ENCODE results near the gene TCF4.

The TCF4 gene

GRCh38 chr18:55384551-55385275 is 203.3 kb downstream of the TCF4 start:
- H3K27ac ChIP-seq (ENCODE audit: low read depth, low read length): peak overlapping the region; percentile 18; the same call in 1 of the 2 replicates
- no peak overlapping the region for H3K4me3 ChIP-seq (ENCODE audit: low read length)
- H3K9me2 ChIP-seq (replicated peaks; ENCODE audit: control insufficient read depth, low read length): no peaks in the 10 kb centered on the region
- peaks cover 77% of the 10 kb centered on the region for H3K36me3 ChIP-seq (ENCODE audit: control insufficient read depth, low read length)
- H3K27me3 ChIP-seq (ENCODE audit: control insufficient read depth, low read length): no peaks in the 10 kb centered on the region
- no peak overlapping the region for H3K4me2 ChIP-seq (ENCODE audit: low read length)
- no peaks in the 10 kb centered on the region for H3F3A ChIP-seq (ENCODE audit: control insufficient read depth, insufficient read depth)
- H4K20me1 ChIP-seq (ENCODE audit: control insufficient read depth, insufficient read depth, low read depth, low read length): no peaks in the 10 kb centered on the region
- peaks cover 97% of the 10 kb centered on the region for H3K79me2 ChIP-seq (ENCODE audit: control insufficient read depth, low read length)
- H3K9me3 ChIP-seq (ENCODE audit: control insufficient read depth, insufficient read depth, low read length): peaks cover 18% of the 10 kb centered on the region
- peaks cover 43% of the 10 kb centered on the region for H3K4me1 ChIP-seq (ENCODE audit: control insufficient read depth, low read length)
- no peak for TF ChIP-seq EZH2phosphoT487 (IDR thresholded peaks at IDR 0.05; ENCODE audit: borderline replicate concordance, low read length)
- TF ChIP-seq, protein P1, sequence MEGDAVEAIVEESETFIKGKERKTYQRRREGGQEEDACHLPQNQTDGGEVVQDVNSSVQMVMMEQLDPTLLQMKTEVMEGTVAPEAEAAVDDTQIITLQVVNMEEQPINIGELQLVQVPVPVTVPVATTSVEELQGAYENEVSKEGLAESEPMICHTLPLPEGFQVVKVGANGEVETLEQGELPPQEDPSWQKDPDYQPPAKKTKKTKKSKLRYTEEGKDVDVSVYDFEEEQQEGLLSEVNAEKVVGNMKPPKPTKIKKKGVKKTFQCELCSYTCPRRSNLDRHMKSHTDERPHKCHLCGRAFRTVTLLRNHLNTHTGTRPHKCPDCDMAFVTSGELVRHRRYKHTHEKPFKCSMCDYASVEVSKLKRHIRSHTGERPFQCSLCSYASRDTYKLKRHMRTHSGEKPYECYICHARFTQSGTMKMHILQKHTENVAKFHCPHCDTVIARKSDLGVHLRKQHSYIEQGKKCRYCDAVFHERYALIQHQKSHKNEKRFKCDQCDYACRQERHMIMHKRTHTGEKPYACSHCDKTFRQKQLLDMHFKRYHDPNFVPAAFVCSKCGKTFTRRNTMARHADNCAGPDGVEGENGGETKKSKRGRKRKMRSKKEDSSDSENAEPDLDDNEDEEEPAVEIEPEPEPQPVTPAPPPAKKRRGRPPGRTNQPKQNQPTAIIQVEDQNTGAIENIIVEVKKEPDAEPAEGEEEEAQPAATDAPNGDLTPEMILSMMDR (IDR thresholded peaks at IDR 0.05; ENCODE audit: low read depth, low read length, poor library complexity, severe bottlenecking): peak; percentile 84

- peaks cover 97% of the 10 kb centered on the region for H3K79me2 ChIP-seq (ENCODE audit: control insufficient read depth, low read length)
- TF ChIP-seq, protein P1 (IDR thresholded peaks at IDR 0.05; ENCODE audit: low read depth, low read length, poor library complexity, severe bottlenecking): no peak
- no peak for TF ChIP-seq EZH2phosphoT487 (IDR thresholded peaks at IDR 0.05; ENCODE audit: borderline replicate concordance, low read length)
- H3K9me3 ChIP-seq (ENCODE audit: control insufficient read depth, insufficient read depth, low read length): peaks cover 18% of the 10 kb centered on the region
- H3K27ac ChIP-seq (ENCODE audit: low read depth, low read length): no peak overlapping the region
- peaks cover 46% of the 10 kb centered on the region for H3K4me1 ChIP-seq (ENCODE audit: control insufficient read depth, low read length)
- no peaks in the 10 kb centered on the region for H3K9me2 ChIP-seq (replicated peaks; ENCODE audit: control insufficient read depth, low read length)
- no peak overlapping the region for H3K4me2 ChIP-seq (ENCODE audit: low read length)
- H3K4me3 ChIP-seq (ENCODE audit: low read length): no peak overlapping the region
- no peaks in the 10 kb centered on the region for H3K27me3 ChIP-seq (ENCODE audit: control insufficient read depth, low read length)
- H3F3A ChIP-seq (ENCODE audit: control insufficient read depth, insufficient read depth): no peaks in the 10 kb centered on the region
- H4K20me1 ChIP-seq (ENCODE audit: control insufficient read depth, insufficient read depth, low read depth, low read length): no peaks in the 10 kb centered on the region
- H3K36me3 ChIP-seq (ENCODE audit: control insufficient read depth, low read length): peaks cover 76% of the 10 kb centered on the region
Measured at GRCh38 chr18:55384115-55384514, 203.9 kb downstream of the TCF4 start.

DNA sequence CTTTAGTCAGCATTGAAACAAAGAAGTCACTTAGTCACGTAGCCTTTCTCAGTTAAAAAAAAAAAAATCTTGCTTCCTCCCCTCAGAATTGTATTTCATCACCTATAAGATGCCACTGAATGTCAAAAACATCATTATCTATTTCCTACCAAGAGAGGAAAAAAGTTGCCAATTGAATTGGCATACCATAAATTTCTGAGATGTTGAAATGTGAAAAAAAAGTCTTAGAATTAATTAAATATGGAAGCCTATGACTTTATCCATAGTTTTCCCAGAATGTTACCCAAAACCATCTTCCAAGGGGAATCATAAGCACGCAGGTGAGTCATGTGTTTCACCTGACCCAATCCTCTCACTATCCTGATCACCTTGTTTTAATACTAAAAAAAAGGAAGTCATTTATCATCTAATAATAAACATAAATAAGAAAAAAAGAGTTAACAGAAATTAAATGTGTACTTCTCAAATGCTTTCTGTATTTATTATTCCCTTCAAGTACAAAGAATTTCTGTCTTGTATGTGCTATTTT is 205.7 kb downstream of the TCF4 start:
- TF ChIP-seq EZH2phosphoT487 (IDR thresholded peaks at IDR 0.05; ENCODE audit: borderline replicate concordance, low read length): no peak
- TF ChIP-seq, protein P1 (IDR thresholded peaks at IDR 0.05; ENCODE audit: low read depth, low read length, poor library complexity, severe bottlenecking): no peak
- H3K9me2 ChIP-seq (replicated peaks; ENCODE audit: control insufficient read depth, low read length): no peaks in the 10 kb centered on the region
- no peak overlapping the region for H3K27ac ChIP-seq (ENCODE audit: low read depth, low read length)
- peaks cover 100% of the 10 kb centered on the region for H3K79me2 ChIP-seq (ENCODE audit: control insufficient read depth, low read length)
- H3K9me3 ChIP-seq (ENCODE audit: control insufficient read depth, insufficient read depth, low read length): peaks cover 18% of the 10 kb centered on the region
- no peaks in the 10 kb centered on the region for H3K27me3 ChIP-seq (ENCODE audit: control insufficient read depth, low read length)
- peaks cover 73% of the 10 kb centered on the region for H3K36me3 ChIP-seq (ENCODE audit: control insufficient read depth, low read length)
- no peak overlapping the region for H3K4me3 ChIP-seq (ENCODE audit: low read length)
- H3K4me2 ChIP-seq (ENCODE audit: low read length): no peak overlapping the region
- no peaks in the 10 kb centered on the region for H3F3A ChIP-seq (ENCODE audit: control insufficient read depth, insufficient read depth)
- peaks cover 50% of the 10 kb centered on the region for H3K4me1 ChIP-seq (ENCODE audit: control insufficient read depth, low read length)
- H4K20me1 ChIP-seq (ENCODE audit: control insufficient read depth, insufficient read depth, low read depth, low read length): no peaks in the 10 kb centered on the region

All from DOHH2 (cell line).